ENCODE data around the gene ZSCAN5A.
"Not testable (repeated sequence)": the region's sequence is repeated elsewhere in the genome, so short reads cannot be mapped to it uniquely, and the experiment has no call there.

The ZSCAN5A gene

DNA sequence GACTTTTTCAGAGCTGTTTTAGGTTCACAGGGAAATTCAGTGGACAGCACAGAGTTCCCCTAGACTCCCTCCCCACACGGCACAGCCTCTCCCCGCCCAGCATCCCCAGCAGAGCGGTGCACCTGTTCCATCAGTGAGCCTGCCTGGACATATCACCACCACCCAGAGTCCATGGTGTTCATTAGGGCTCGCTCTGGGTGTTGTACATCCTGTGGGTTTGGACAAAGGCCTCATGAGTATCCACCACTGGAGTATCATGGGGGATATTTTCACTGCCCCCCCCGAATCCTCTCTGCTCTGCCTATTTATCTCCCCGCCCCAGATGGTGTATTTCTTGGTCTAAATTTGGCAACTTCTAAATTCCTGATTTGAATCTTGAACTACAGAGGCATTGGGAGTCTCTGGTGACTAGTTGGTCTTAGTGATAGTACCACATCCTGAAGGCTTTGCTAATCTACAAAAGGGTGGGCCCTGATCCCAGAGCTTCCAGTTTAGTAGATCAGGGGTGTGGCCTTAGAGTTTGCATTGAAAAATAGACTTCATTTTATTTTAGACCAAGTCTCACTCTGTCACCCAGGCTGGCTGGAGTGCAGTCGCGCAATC, 65.8 kb downstream of the ZSCAN5A start:
- H3K4me1 ChIP-seq (ENCODE audit: control insufficient read depth, insufficient read depth, low read length); H3K9ac ChIP-seq (ENCODE audit: low read length in 2 of 2); H3K27ac ChIP-seq (ENCODE audit: low read length); H3K27me3 ChIP-seq (ENCODE audit: control insufficient read depth in 1 of 2, insufficient read depth in 2 of 2, low read length in 2 of 2); H3K9me3 ChIP-seq (ENCODE audit: control insufficient read depth in 2 of 2, low read length in 2 of 2); H3K4me3 ChIP-seq (ENCODE audit: low read length in 2 of 2); H3K36me3 ChIP-seq (ENCODE audit: control insufficient read depth in 2 of 2, insufficient read depth in 2 of 2, low read length in 2 of 2): not testable (repeated sequence)

DNA sequence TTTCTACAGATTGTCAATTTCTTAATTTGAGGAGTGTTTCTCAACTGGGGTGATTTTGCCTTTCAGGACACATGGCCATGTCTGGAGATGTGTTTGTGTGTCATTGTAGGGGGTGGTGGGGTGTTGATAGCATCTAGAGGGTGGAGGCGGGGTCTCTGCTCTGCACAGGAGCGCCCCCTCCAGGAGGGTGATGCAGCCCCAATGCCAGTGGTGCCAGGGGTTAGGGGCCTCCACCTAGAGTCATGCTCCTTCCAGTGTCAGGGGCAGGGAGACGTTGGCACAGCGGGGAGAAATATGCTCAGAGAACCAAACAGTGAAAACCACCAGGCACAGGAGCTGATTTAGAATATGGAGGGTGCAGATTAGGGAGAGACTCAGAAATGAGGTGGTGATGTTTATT, 68.9 kb downstream of the ZSCAN5A start:
- not testable (repeated sequence) for H3K27me3 ChIP-seq (ENCODE audit: control insufficient read depth in 1 of 2, insufficient read depth in 2 of 2, low read length in 2 of 2); H3K27ac ChIP-seq (ENCODE audit: low read length); H3K4me3 ChIP-seq (ENCODE audit: low read length in 2 of 2); H3K36me3 ChIP-seq (ENCODE audit: control insufficient read depth in 2 of 2, insufficient read depth in 2 of 2, low read length in 2 of 2); H3K9me3 ChIP-seq (ENCODE audit: control insufficient read depth in 2 of 2, low read length in 2 of 2); H3K4me1 ChIP-seq (ENCODE audit: control insufficient read depth, insufficient read depth, low read length); H3K9ac ChIP-seq (ENCODE audit: low read length in 2 of 2)

- H3K9ac ChIP-seq (ENCODE audit: low read length in 2 of 2): no peak overlapping the region
- no peaks in the 10 kb centered on the region for H3K27me3 ChIP-seq (ENCODE audit: control insufficient read depth in 1 of 2, insufficient read depth in 2 of 2, low read length in 2 of 2)
- H3K36me3 ChIP-seq (ENCODE audit: control insufficient read depth in 2 of 2, insufficient read depth in 2 of 2, low read length in 2 of 2): no peaks in the 10 kb centered on the region
- no peak overlapping the region for H3K4me3 ChIP-seq (ENCODE audit: low read length in 2 of 2)
- no peak overlapping the region for H3K27ac ChIP-seq (ENCODE audit: low read length)
- H3K9me3 ChIP-seq (ENCODE audit: control insufficient read depth in 2 of 2, low read length in 2 of 2): no peaks in the 10 kb centered on the region
- H3K4me1 ChIP-seq (ENCODE audit: control insufficient read depth, insufficient read depth, low read length): no peaks in the 10 kb centered on the region
Observed at GRCh38 chr19:56245121-56245740, 69.4 kb downstream of the ZSCAN5A start.

DNA sequence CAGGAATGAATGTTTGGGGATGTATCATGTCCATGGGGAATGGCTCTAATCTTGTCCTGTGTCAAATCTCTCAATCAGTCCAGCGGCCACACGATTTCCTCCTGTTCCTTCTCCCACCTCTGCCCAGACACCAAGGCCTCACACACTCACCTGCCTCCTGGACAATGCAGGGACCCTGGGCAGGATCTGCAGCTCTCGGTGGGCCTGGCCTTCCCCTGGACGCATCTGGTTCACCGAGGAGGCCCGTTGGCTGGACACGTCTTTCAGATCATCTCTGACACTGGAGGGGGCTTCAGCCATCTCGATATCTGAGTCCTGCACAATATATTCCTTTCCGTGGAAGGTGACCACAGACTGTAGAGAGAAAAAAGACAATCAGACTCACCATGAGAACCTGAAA, 91.2 kb downstream of the ZSCAN5A start:
- Histone ChIP-seq H3K9ac (ENCODE audit: low read length in 2 of 2) (no peak overlapping the region), H3K4me3 (ENCODE audit: low read length in 2 of 2) (no peak overlapping the region)

DNA sequence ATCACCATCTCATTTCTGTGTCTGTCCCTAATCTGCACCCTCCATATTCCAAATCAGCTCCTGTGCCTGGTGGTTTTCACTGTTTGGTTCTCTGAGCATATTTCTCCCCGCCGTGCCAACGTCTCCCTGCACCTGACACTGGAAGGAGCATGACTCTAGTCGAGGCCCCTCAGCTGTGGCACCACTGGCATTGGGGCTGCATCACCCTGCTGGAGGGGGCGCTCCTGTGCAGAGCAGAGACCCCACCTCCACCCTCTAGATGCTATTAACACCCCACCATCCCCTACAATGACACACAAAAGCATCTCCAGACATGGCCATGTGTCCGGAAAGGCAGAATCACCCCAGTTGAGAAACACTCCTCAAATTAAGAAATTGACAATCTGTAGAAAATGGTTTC, 91.7 kb downstream of the ZSCAN5A start:
- H3K4me3 ChIP-seq (ENCODE audit: low read length in 2 of 2): no peak overlapping the region
- no peak overlapping the region for H3K9ac ChIP-seq (ENCODE audit: low read length in 2 of 2)
- no peaks in the 10 kb centered on the region for H3K9me3 ChIP-seq (ENCODE audit: control insufficient read depth in 2 of 2, low read length in 2 of 2)
- no peaks in the 10 kb centered on the region for H3K4me1 ChIP-seq (ENCODE audit: control insufficient read depth, insufficient read depth, low read length)
- H3K36me3 ChIP-seq (ENCODE audit: control insufficient read depth in 2 of 2, insufficient read depth in 2 of 2, low read length in 2 of 2): peaks cover 5% of the 10 kb centered on the region in 2 donors
- peaks cover 0 to 2% of the 10 kb centered on the region in 2 donors for H3K27me3 ChIP-seq (ENCODE audit: control insufficient read depth in 1 of 2, insufficient read depth in 2 of 2, low read length in 2 of 2)
- H3K27ac ChIP-seq (ENCODE audit: low read length): no peak overlapping the region

More for the DNA sequence above, 91.2 kb downstream of the ZSCAN5A start:
- no peak overlapping the region for H3K27ac ChIP-seq (ENCODE audit: low read length)
- H3K4me1 ChIP-seq (ENCODE audit: control insufficient read depth, insufficient read depth, low read length): no peaks in the 10 kb centered on the region
- H3K27me3 ChIP-seq (ENCODE audit: control insufficient read depth in 1 of 2, insufficient read depth in 2 of 2, low read length in 2 of 2): no peaks in the 10 kb centered on the region
- H3K36me3 ChIP-seq (ENCODE audit: control insufficient read depth in 2 of 2, insufficient read depth in 2 of 2, low read length in 2 of 2): peaks cover 5% of the 10 kb centered on the region in 2 donors
- no peaks in the 10 kb centered on the region for H3K9me3 ChIP-seq (ENCODE audit: control insufficient read depth in 2 of 2, low read length in 2 of 2)

DNA sequence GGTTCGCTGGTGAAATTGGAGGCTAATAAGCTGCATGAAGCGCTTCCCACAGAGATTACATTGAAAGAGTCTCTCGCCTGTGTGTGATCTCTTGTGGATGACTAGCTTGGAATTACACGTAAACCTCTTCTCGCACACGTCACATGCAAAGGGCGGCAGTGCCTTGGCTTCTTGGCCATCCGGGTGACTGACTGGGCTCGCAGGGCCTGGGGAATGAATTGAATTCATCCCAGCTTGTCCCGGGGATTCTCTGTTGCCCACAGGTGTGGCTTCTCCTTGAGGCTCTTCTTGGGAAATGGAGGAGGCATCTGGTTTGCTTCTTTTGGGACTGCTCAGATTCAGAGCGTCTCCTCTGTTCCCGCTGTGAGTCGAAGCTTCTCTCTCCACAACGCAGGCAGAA, 92.8 kb downstream of the ZSCAN5A start:
- Histone ChIP-seq H3K4me1 (ENCODE audit: control insufficient read depth, insufficient read depth, low read length) (peaks cover 5% of the 10 kb centered on the region), H3K36me3 (ENCODE audit: control insufficient read depth in 2 of 2, insufficient read depth in 2 of 2, low read length in 2 of 2) (peaks cover 5% of the 10 kb centered on the region in 2 donors), H3K4me3 (ENCODE audit: low read length in 2 of 2) (no peak overlapping the region), H3K9ac (ENCODE audit: low read length in 2 of 2) (no peak overlapping the region), H3K27ac (ENCODE audit: low read length) (no peak overlapping the region), H3K9me3 (ENCODE audit: control insufficient read depth in 2 of 2, low read length in 2 of 2) (no peaks in the 10 kb centered on the region), H3K27me3 (ENCODE audit: control insufficient read depth in 1 of 2, insufficient read depth in 2 of 2, low read length in 2 of 2) (peaks cover 4 to 8% of the 10 kb centered on the region in 2 donors)

GRCh38 chr19:56221442-56221841, 93.2 kb downstream of the ZSCAN5A start:
- H3K9ac ChIP-seq (ENCODE audit: low read length in 2 of 2); H3K27me3 ChIP-seq (ENCODE audit: control insufficient read depth in 1 of 2, insufficient read depth in 2 of 2, low read length in 2 of 2); H3K9me3 ChIP-seq (ENCODE audit: control insufficient read depth in 2 of 2, low read length in 2 of 2); H3K36me3 ChIP-seq (ENCODE audit: control insufficient read depth in 2 of 2, insufficient read depth in 2 of 2, low read length in 2 of 2); H3K4me1 ChIP-seq (ENCODE audit: control insufficient read depth, insufficient read depth, low read length); H3K27ac ChIP-seq (ENCODE audit: low read length); H3K4me3 ChIP-seq (ENCODE audit: low read length in 2 of 2): not testable (repeated sequence)

- no peak overlapping the region for H3K27ac ChIP-seq (ENCODE audit: low read length)
- peaks cover 5% of the 10 kb centered on the region in 2 donors for H3K36me3 ChIP-seq (ENCODE audit: control insufficient read depth in 2 of 2, insufficient read depth in 2 of 2, low read length in 2 of 2)
- peaks cover 4 to 8% of the 10 kb centered on the region in 2 donors for H3K27me3 ChIP-seq (ENCODE audit: control insufficient read depth in 1 of 2, insufficient read depth in 2 of 2, low read length in 2 of 2)
- no peak overlapping the region for H3K4me3 ChIP-seq (ENCODE audit: low read length in 2 of 2)
- H3K9me3 ChIP-seq (ENCODE audit: control insufficient read depth in 2 of 2, low read length in 2 of 2): no peaks in the 10 kb centered on the region
- H3K9ac ChIP-seq (ENCODE audit: low read length in 2 of 2): no peak overlapping the region
- peaks cover 5% of the 10 kb centered on the region for H3K4me1 ChIP-seq (ENCODE audit: control insufficient read depth, insufficient read depth, low read length)
Observed at GRCh38 chr19:56218961-56219360, 95.7 kb downstream of the ZSCAN5A start.

- no peak overlapping the region for H3K9ac ChIP-seq (ENCODE audit: low read length in 2 of 2)
- no peaks in the 10 kb centered on the region for H3K9me3 ChIP-seq (ENCODE audit: control insufficient read depth in 2 of 2, low read length in 2 of 2)
- H3K27me3 ChIP-seq (ENCODE audit: control insufficient read depth in 1 of 2, insufficient read depth in 2 of 2, low read length in 2 of 2): peaks cover 6 to 11% of the 10 kb centered on the region in 2 donors
- H3K36me3 ChIP-seq (ENCODE audit: control insufficient read depth in 2 of 2, insufficient read depth in 2 of 2, low read length in 2 of 2): peaks cover 0 to 5% of the 10 kb centered on the region in 2 donors
- H3K4me1 ChIP-seq (ENCODE audit: control insufficient read depth, insufficient read depth, low read length): peaks cover 5% of the 10 kb centered on the region
- no peak overlapping the region for H3K27ac ChIP-seq (ENCODE audit: low read length)
- peak overlapping the region; percentile 53 to 60 for H3K4me3 ChIP-seq (ENCODE audit: low read length in 2 of 2)
Observed at GRCh38 chr19:56217039-56217949, 97.3 kb downstream of the ZSCAN5A start.

DNA sequence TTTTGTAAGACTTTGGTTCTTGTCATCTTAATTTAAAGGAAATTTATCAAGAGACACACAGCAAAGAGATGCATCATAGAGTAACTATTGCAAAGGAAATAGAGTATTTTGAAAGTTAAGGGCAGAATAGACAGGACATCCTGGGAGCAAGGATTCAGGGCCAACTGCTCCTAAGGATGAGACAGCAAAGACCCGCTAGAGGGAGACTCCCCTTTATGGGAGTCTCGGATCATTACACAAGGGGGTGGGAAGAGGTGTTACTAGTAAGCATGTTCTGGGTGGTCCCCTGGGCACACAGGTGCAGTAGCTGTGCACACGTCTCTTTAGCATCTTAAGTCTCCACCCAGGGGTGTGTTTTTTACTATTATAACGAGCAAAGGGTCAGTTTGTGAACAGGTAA, 102.9 kb downstream of the ZSCAN5A start:
- Histone ChIP-seq H3K27ac (ENCODE audit: low read length) (no peak overlapping the region), H3K4me1 (ENCODE audit: control insufficient read depth, insufficient read depth, low read length) (no peaks in the 10 kb centered on the region), H3K27me3 (ENCODE audit: control insufficient read depth in 1 of 2, insufficient read depth in 2 of 2, low read length in 2 of 2) (peaks cover 2 to 4% of the 10 kb centered on the region in 2 donors), H3K4me3 (ENCODE audit: low read length in 2 of 2) (no peak overlapping the region), H3K9me3 (ENCODE audit: control insufficient read depth in 2 of 2, low read length in 2 of 2) (no peaks in the 10 kb centered on the region), H3K9ac (ENCODE audit: low read length in 2 of 2) (no peak overlapping the region), H3K36me3 (ENCODE audit: control insufficient read depth in 2 of 2, insufficient read depth in 2 of 2, low read length in 2 of 2) (no peaks in the 10 kb centered on the region)
